Effector memory CD8-positive, alpha-beta T cell (primary cell): ENCODE data around the gene CAPRIN2.

Experiments
- ATAC-seq: fragments of 150-1000 bp; cut with Tn5 transposase; replicated peaks from 2 replicates; pipeline ENCODE4 v1.10.0; 2021; ENCODE audit warnings: mild to moderate bottlenecking, moderate library complexity
- DNase-seq, 3 experiments: peaks; one replicate each; pipeline ENCODE4 v3.0.0; 2021
- H3K27ac Mint-ChIP-seq, 2 donors: one replicate each; pipeline ENCODE4 v1.8.0; 2022; ENCODE audit warnings: mild to moderate bottlenecking in 2 of 2, mixed read lengths in 2 of 2, moderate library complexity in 2 of 2
- H3K27me3 Mint-ChIP-seq, 2 donors: one replicate each; pipeline ENCODE4 v1.8.0; 2022; ENCODE audit warnings: mixed read lengths in 2 of 2
- H3K36me3 Mint-ChIP-seq: one replicate; pipeline ENCODE4 v1.8.0; 2022; ENCODE audit warnings: mild to moderate bottlenecking, moderate library complexity, mixed read lengths; ENCODE audit not compliant: insufficient read depth
- H3K4me1 Mint-ChIP-seq, 2 donors: one replicate each; pipeline ENCODE4 v1.8.0; 2022; ENCODE audit warnings: low read depth in 2 of 2, mixed read lengths in 2 of 2
- H3K4me3 Mint-ChIP-seq, 2 donors: one replicate each; pipeline ENCODE4 v1.8.0; 2022; ENCODE audit warnings: mild to moderate bottlenecking in 2 of 2, mixed read lengths in 2 of 2, moderate library complexity in 2 of 2
- H3K9me3 Mint-ChIP-seq, 2 donors: one replicate each; pipeline ENCODE4 v1.8.0; 2022; ENCODE audit warnings: mixed read lengths in 2 of 2
- total RNA-seq, 9 experiments: gene quantifications; one replicate each; lab custom pipeline; 2026; lab: John Stamatoyannopoulos, UW

CAPRIN2 gene
- 14.3 to 101 (median 78.2) reads per million in 9 experiments for total RNA-seq

- peak within 1 kb of the TSS; percentile 90 to 92 for H3K4me3 Mint-ChIP-seq
- peaks cover 17 to 37% of the 10 kb centered on the region in 2 donors for H3K4me1 Mint-ChIP-seq
- peaks cover 31% of the 10 kb centered on the region for H3K36me3 Mint-ChIP-seq
- H3K27ac Mint-ChIP-seq: peak within 1 kb of the TSS; percentile 82 to 89
- H3K27me3 Mint-ChIP-seq: no peaks in the 10 kb centered on the region
- ATAC-seq (peak; percentile 84), DNase-seq (peak; percentile 92 to 95 (median 93))
- H3K9me3 Mint-ChIP-seq: no peaks in the 10 kb centered on the region
Measured at GRCh38 chr12:30754750-30755394, at the start of gene CAPRIN2. CAPRIN2 (minus strand) TSS chr12:30754951; CDS start chr12:30753520, 1,431 bp downstream.

- H3K36me3 Mint-ChIP-seq: peaks cover 3% of the 10 kb centered on the region
- peak overlapping the region; percentile 80 to 84 for H3K4me3 Mint-ChIP-seq
- ATAC-seq: no peak
- peaks cover 22 to 24% of the 10 kb centered on the region in 2 donors for H3K27me3 Mint-ChIP-seq
- no peak for DNase-seq
- H3K27ac Mint-ChIP-seq: no peak overlapping the region
- no peaks in the 10 kb centered on the region for H3K9me3 Mint-ChIP-seq
- peaks cover 5 to 21% of the 10 kb centered on the region in 2 donors for H3K4me1 Mint-ChIP-seq
Measured at GRCh38 chr12:30797689-30798088, 42.9 kb upstream of the CAPRIN2 start.

GRCh38 chr12:30796891-30797371 lies 42.2 kb upstream of the CAPRIN2 start:
- Mint-ChIP-seq H3K36me3 (peaks cover 3% of the 10 kb centered on the region), H3K27ac (no peak overlapping the region), H3K4me1 (peaks cover 5 to 21% of the 10 kb centered on the region in 2 donors), H3K9me3 (no peaks in the 10 kb centered on the region), H3K4me3 (peak overlapping the region; percentile 80 to 84), H3K27me3 (peaks cover 22 to 24% of the 10 kb centered on the region in 2 donors)
- ATAC-seq (no peak), DNase-seq (no peak)

DNA sequence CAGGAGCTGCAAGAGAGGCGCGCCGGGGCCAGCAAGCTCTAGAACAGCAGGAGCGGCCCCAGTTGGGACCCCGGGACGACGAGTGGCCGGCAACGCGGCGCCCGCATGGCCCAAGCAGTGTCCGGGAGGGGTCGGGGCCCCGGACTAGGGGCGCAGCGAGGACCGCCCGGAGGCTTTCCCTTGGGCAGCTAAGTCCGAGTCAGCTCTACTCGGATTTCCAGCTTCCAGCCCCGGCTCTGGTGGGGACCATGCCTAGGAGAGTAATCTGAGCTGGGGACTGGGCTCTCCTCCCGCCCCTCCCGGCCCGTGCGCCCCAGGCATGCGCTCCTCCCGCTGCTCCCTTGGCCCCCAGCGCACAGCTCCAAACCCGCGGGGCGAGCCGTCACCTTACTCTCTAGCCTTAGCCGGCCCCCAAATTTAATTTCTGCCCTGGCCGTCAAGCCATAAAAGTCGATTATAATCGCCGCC lies 41.6 kb upstream of the CAPRIN2 start:
- DNase-seq (no peak), ATAC-seq (peak; percentile 29)
- Mint-ChIP-seq H3K9me3 (no peaks in the 10 kb centered on the region), H3K27ac (peak overlapping the region; percentile 59 to 72), H3K4me1 (peaks cover 5 to 21% of the 10 kb centered on the region in 2 donors), H3K4me3 (peak overlapping the region; percentile 80 to 84), H3K36me3 (peaks cover 3% of the 10 kb centered on the region), H3K27me3 (peaks cover 22 to 24% of the 10 kb centered on the region in 2 donors)

- DNase-seq (peak; percentile 45 to 60 (median 52)), ATAC-seq (peak; percentile 85)
- Mint-ChIP-seq H3K27ac (peak overlapping the region; percentile 59 to 72), H3K9me3 (no peaks in the 10 kb centered on the region), H3K27me3 (peaks cover 22 to 24% of the 10 kb centered on the region in 2 donors), H3K36me3 (peaks cover 3% of the 10 kb centered on the region), H3K4me1 (peaks cover 5 to 21% of the 10 kb centered on the region in 2 donors), H3K4me3 (peak overlapping the region; percentile 80 to 84)
Measured at GRCh38 chr12:30795410-30796312, 40.9 kb upstream of the CAPRIN2 start.

- DNase-seq: no peak
Measured at GRCh38 chr12:30794591-30795409, 40.0 kb upstream of the CAPRIN2 start.

DNA sequence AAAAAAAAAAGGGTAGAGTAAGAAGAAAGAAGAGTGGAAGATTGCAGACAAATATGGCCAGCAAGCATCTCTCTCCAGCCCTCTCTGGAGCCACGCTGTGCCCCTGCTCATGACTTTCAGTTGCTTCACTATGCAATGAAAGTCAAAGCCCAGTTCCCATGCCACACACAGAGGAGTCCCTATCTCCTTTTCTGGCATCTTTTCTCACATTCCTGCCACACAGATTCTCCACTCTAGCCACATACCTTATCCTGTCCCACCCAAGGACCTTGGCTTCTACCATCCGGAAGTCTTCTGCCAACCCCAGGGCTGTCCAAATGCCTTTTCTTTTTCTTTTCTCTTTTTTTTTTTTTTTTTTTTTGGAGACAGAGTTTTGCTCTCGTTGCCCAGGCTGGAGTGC lies 39.3 kb upstream of the CAPRIN2 start:
- H3K4me3 Mint-ChIP-seq: peak overlapping the region; percentile 34 to 84
- no peak for ATAC-seq

More at GRCh38 chr12:30794591-30795409, 40.0 kb upstream of the CAPRIN2 start:
- H3K4me3 Mint-ChIP-seq: peak overlapping the region; percentile 80 to 84
- peaks cover 16 to 24% of the 10 kb centered on the region in 2 donors for H3K27me3 Mint-ChIP-seq
- peaks cover 3% of the 10 kb centered on the region for H3K36me3 Mint-ChIP-seq
- peak overlapping the region; percentile 7 to 59 for H3K27ac Mint-ChIP-seq
- no peaks in the 10 kb centered on the region for H3K9me3 Mint-ChIP-seq
- peak; percentile 45 for ATAC-seq
- H3K4me1 Mint-ChIP-seq: peaks cover 5 to 21% of the 10 kb centered on the region in 2 donors

GRCh38 chr12:30792648-30793499 lies 38.1 kb upstream of the CAPRIN2 start:
- no peak for ATAC-seq
- Mint-ChIP-seq H3K9me3 (no peaks in the 10 kb centered on the region), H3K27me3 (peaks cover 12 to 22% of the 10 kb centered on the region in 2 donors), H3K4me1 (peaks cover 5 to 21% of the 10 kb centered on the region in 2 donors), H3K36me3 (peaks cover 3% of the 10 kb centered on the region), H3K4me3 (no peak overlapping the region), H3K27ac (no peak overlapping the region)
- no peak for DNase-seq

More for the DNA sequence above, 39.3 kb upstream of the CAPRIN2 start:
- H3K4me1 Mint-ChIP-seq: peaks cover 5 to 21% of the 10 kb centered on the region in 2 donors
- no peak overlapping the region for H3K27ac Mint-ChIP-seq
- no peaks in the 10 kb centered on the region for H3K9me3 Mint-ChIP-seq
- peaks cover 3% of the 10 kb centered on the region for H3K36me3 Mint-ChIP-seq
- no peak for DNase-seq
- peaks cover 12 to 24% of the 10 kb centered on the region in 2 donors for H3K27me3 Mint-ChIP-seq

GRCh38 chr12:30792085-30792484 lies 37.3 kb upstream of the CAPRIN2 start:
- no peak overlapping the region for H3K4me3 Mint-ChIP-seq
- H3K27ac Mint-ChIP-seq: no peak overlapping the region
- peaks cover 3% of the 10 kb centered on the region for H3K36me3 Mint-ChIP-seq
- H3K4me1 Mint-ChIP-seq: peaks cover 3 to 18% of the 10 kb centered on the region in 2 donors
- DNase-seq (no peak), ATAC-seq (no peak)
- H3K9me3 Mint-ChIP-seq: no peaks in the 10 kb centered on the region
- peaks cover 4 to 14% of the 10 kb centered on the region in 2 donors for H3K27me3 Mint-ChIP-seq

DNA sequence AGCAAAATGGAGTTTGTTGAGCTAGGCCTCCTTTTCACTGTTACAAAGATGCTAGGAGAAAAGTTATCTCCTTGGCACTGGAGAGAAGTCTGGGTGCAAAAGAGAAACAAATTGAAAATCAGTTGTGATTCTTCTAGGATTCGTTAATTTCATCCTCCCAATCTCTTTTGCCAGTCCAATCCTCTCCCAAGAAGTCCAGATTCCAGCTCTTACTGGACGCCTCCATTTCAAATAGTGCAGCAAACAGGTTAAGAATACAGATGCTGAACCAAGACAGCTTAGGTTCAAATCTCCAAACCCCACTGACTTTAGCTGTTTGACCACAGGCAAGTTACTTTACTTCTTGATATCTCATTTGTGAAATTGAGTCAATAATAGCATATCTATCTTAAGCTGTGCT lies 34.0 kb upstream of the CAPRIN2 start:
- peaks cover 0 to 5% of the 10 kb centered on the region in 2 donors for H3K4me1 Mint-ChIP-seq
- no peaks in the 10 kb centered on the region for H3K9me3 Mint-ChIP-seq
- no peak overlapping the region for H3K27ac Mint-ChIP-seq
- ATAC-seq (no peak), DNase-seq (no peak)
- H3K27me3 Mint-ChIP-seq: peaks cover 19 to 27% of the 10 kb centered on the region in 2 donors
- H3K4me3 Mint-ChIP-seq: no peak overlapping the region
- H3K36me3 Mint-ChIP-seq: no peaks in the 10 kb centered on the region

- no peaks in the 10 kb centered on the region for H3K4me1 Mint-ChIP-seq
- H3K27ac Mint-ChIP-seq: no peak overlapping the region
- H3K27me3 Mint-ChIP-seq: peaks cover 24 to 33% of the 10 kb centered on the region in 2 donors
- ATAC-seq (no peak), DNase-seq (no peak)
- no peaks in the 10 kb centered on the region for H3K9me3 Mint-ChIP-seq
- no peak overlapping the region for H3K4me3 Mint-ChIP-seq
- no peaks in the 10 kb centered on the region for H3K36me3 Mint-ChIP-seq
Measured at GRCh38 chr12:30785630-30786029, 30.9 kb upstream of the CAPRIN2 start.

- H3K27me3 Mint-ChIP-seq: peaks cover 24 to 35% of the 10 kb centered on the region in 2 donors
- DNase-seq (no peak), ATAC-seq (no peak)
- no peaks in the 10 kb centered on the region for H3K9me3 Mint-ChIP-seq
- no peak overlapping the region for H3K27ac Mint-ChIP-seq
- H3K4me3 Mint-ChIP-seq: no peak overlapping the region
- H3K36me3 Mint-ChIP-seq: peaks cover 4% of the 10 kb centered on the region
- H3K4me1 Mint-ChIP-seq: no peaks in the 10 kb centered on the region
Measured at GRCh38 chr12:30784508-30784907, 29.8 kb upstream of the CAPRIN2 start.
